Pons (tissue), 1 donor: ENCODE measurements around the gene SRPRB.

Experiments
- DNase-seq: peaks from one replicate; pipeline ENCODE4 v3.0.0-alpha.2; 2016; ENCODE audit warnings: low spot score

SRPRB gene

GRCh38 chr3:133827136-133827535 is 21.5 kb downstream of the SRPRB start:
- DNase-seq, result no peak

DNA sequence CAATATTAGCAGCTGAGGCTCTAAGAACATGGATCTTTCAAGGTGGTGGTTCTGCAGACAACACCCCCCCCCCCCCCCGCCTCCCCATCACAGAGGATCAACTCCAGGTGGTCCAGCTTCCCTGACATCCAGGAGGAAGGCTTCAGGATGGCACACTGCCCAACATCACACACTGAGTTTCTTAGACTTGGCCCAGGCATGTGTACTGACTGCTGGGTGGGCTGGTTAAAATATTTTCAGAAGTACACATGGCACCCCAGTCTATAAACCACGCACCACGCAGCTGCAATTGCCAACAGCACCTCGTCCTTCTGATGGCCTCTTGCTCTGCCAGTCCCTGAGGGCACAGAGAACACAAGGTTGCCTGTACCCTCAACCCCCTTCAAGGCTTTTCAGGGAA is 22.1 kb downstream of the SRPRB start:
- DNase-seq, result no peak

DNA sequence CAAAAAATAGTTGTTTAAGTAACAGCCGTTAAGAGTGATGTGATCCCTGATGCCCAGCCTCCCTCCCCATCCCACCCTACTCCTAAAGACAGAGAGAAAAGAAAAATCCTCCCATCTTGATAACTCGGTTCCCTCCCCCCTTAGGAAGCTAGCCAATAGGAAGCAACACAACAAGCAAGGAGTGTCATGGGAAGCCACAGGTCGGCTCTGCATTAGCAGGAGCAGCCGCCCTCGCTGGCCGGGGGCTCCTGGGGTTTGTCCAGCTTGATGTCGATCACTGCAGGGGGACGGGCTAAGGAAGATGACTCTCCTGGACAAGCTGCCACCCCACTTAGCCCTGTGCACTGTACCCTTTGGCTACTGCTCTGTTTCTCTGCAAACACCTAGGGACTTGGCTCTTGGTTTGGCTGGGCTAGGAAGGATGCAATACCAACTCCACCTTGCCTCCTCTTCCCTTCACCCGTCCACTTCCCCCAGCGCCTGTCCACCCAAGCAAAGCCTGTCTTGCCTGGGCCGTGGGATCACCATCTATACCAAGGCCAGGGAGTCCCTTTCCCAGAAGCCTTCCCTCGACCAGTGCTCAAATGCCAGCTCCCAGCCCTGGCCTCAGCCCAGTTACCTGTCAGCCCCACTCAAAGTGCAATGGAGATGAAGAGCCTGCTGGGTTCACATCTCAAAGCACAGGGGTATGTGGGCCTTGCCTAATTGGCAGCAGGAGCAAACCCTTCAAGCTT is 23.1 kb downstream of the SRPRB start:
- DNase-seq, result no peak

- DNase-seq, result no peak
Measured at GRCh38 chr3:133829310-133829707, 23.7 kb downstream of the SRPRB start.

DNA sequence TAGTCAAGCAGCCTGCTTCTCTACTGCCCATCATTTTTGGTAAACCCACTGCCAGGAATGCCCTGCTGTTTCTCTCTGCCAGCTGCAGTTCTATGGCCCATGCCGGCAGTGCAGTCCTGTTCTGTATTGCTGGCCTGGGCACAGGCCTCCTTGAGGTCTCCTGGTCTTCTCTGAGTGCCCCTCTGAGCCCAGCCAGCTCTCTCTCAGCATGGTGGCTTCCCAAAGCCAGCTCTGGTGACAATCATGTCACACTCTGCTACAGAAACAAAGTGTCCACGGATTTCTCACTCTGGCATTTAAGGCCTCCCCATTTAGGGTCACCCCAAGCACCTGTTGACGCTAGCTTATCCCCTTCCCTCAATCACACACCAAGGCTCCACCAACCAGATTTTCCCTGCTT is 24.5 kb downstream of the SRPRB start:
- DNase-seq, result no peak

DNA sequence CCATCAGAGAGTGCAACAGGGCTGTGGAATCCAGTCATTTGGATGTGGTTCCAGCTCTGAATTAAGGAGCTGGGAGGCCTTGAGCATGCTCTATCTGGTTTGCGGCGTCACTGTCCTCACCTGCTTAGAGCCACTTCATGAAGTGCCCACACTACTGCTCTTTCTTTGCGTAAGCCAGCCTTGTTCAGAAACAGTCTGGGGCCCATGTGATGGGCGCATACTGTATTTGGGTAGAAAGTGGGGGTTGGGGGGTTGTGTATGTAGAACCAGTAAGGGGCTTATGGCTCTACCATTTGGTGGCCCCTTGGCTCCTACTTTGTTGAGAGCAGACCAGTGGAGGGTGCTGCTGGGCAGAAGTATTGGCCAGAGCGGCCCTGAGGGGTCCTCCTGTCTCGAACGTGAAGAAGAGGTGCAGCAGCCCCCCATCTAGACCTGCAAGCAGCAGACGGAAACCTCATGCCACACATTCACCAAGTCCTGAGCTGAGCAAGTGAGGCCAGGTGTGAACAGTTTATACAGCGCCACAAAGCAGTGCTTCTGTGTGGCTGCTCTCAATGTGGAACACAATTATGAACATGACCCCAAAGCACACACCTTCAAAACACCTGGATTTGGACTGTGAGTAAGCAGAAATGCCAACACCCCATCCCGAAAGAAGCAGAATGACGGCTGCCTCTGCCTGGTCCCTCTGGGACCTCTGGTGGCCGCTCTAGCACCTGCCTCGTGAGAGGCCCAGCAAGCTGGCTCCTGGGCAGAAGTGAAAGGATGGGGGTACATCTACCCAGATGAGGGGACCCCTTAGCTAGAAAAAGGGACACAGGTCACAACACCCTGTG is 26.6 kb downstream of the SRPRB start:
- no peak for DNase-seq

DNA sequence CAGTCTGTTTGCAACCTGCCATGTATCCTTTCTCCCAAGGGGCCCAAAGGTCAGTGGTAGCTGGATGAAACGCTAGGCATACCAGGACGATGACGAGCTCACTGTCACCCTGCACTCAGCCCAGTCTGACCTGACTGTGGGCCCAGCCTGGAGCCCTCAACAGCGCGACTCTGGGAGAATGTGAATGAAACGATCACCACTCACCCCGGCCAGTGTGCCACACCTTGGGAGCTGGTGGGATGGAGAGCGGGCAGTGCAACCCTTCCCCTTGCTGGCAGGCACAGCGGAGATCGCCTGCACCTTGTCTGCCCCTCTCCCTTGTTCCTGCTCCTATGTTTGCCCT is 27.2 kb downstream of the SRPRB start:
- DNase-seq, result no peak

- no peak for DNase-seq
Measured at GRCh38 chr3:133833267-133833666, 27.7 kb downstream of the SRPRB start.

DNA sequence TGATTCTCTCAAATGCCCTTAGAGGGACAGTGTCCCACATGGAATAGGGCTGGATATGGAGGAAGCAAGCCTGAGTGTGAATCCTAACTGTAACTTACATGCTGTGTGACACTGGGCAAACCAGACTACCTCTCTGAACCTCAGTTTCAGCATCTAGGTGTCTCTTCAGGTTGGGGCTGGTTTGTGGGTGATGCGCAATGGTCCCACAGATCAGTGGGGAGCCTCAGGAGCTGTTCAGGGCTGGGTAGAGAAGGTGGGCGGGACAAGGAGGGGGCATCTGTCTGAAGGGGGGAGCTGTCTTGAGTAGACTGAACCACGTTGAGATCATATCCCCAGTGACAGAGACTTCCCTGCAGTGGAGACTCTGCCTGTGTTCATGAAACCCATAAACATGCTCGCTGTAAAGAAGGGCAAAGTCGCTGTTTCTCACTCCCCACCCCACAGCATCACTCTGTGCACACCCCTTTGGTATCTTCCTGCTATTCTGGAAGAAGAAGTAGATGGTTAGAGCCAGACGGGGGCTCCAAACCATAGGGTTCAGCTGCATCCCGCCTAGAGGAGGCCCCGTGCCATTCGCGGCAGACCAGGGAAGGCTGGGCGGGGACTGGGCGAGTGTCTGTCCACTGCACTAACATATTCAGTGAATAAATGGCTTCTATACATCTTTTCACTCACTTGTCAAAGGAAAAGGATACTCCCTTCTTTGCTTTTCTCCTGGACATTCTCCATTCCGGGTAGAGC is 28.4 kb downstream of the SRPRB start:
- no peak for DNase-seq

DNA sequence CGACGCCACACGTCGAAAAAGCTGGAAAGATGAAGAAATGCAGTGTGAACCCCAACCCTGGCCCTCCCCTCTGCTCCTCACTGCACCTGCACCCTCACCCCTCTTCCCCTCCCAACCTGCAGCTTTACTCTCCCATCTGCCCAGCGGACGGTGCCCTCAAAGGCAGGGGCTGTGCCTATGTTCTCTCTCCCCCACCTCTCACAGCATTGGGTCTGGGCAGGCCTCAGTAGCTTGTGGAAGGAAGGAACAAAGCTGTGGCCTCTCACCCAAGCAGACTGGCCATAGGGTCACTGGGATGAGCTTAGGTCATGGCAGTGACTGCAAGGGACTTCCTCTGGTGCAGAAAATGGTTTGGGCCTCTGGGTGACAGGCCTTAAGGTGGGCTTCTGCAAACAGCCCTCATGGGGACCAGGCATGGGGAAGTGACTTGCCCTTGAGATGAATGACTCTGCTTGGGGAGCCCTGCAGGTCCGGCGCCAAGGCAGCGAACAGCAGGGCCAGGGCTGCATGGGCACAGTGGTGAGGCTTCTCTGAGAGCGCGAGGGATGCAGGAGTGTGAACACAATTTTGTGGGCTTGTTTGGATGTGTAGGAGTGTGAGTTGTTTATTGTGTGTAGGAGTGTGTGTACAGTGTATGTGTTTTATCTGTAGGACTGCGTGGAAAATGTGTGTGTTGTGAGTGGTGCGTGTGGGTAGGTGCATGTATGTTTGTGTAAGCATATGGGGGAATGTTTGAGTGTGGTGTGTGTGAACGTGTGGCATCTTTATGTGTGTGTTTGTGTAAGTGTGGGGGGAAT is 29.2 kb downstream of the SRPRB start:
- DNase-seq, result no peak

DNA sequence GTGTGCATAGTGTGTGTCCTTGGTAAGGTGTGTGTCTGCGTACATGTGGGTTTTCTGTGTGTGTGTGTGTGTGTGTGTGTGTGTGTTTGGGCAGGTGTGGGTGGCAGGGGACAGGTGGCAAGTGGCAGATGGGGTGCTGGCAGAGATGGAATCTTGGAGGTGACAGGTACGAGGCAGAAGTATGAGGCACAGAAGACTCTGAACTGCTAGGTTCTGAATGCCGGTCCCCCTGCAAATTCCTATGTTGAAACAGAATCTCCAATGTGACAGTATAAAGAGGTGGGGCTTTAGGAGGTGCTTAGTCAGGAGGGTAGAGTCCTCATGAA is 29.8 kb downstream of the SRPRB start:
- no peak for DNase-seq

GRCh38 chr3:133835961-133836360 is 30.3 kb downstream of the SRPRB start:
- no peak for DNase-seq

DNA sequence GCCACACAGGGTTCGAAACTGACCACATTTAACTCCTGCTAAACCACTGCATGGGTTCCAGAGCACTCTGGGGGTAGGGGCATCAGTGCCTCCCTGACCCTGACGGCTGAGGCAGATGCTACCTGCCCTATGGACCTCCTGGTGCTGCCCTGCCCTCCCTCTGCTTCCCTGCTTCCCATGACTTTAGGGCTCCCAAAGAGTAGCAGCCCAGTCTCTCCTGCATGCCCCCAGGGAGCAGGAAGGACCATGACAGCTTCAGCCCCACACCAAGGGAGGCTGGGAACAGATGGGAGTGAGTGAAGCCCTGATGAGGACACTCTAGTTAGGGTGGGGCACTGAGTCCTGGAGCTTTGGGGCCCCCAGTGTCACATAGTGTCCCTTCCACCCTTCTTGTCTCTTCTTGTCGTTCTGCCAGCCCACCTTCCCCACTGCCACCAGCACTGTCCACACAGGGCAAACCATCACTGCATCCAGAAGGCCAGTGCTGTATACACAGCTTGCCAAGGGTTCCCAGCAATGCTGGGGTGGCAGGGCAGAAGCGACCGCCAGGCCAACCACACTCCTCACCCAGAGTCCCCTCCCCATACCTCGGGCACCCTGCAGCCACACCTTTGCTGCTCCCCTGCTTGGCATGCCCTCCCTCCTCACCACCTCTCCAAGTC is 31.0 kb downstream of the SRPRB start:
- DNase-seq, result no peak

GRCh38 chr3:133837487-133838295 is 32.1 kb downstream of the SRPRB start:
- no peak for DNase-seq

GRCh38 chr3:133838296-133838789 is 32.7 kb downstream of the SRPRB start:
- DNase-seq, result no peak

GRCh38 chr3:133838916-133839800 is 33.5 kb downstream of the SRPRB start:
- no peak for DNase-seq

GRCh38 chr3:133840055-133840737 is 34.6 kb downstream of the SRPRB start:
- no peak for DNase-seq

GRCh38 chr3:133840767-133841166 is 35.2 kb downstream of the SRPRB start:
- DNase-seq, result no peak

GRCh38 chr3:133841196-133841595 is 35.6 kb downstream of the SRPRB start:
- no peak for DNase-seq
